HCT116 (cell line): ENCODE measurements around the gene DNAJC8. TPM values are rescaled to one million over a fixed set of nuclear protein-coding genes. Genes with fewer than 3 reads are reported as not detected.

Experiments used
- ATAC-seq: fragments of 200-7000 bp; cut with Tn5 transposase; 2 replicates; pipeline ENCODE4 v1.9.1; 2020; ENCODE audit warnings: mild to moderate bottlenecking, moderate library complexity
- BruUV-seq: library from RNA; stranded (reverse); fragments of 400-500 nt; replicated peaks from 2 replicates; lab custom pipeline; 2021; lab: Mats Ljungman, UMichigan
- CTCF ChIA-PET: fragments of 300-600 bp; sonication (Branson Sonifier 250); formaldehyde crosslinking; loops from one replicate; lab custom pipeline; 2021; ENCODE audit warnings: antibody characterized with exemption; lab: Charles Lee
- POLR2A ChIA-PET: fragments of 300-600, 350-600 bp; sonication (Branson Sonifier 250); formaldehyde crosslinking; loops from one replicate; lab custom pipeline; 2021; ENCODE audit warnings: antibody characterized with exemption; lab: Charles Lee
- RAD21 ChIA-PET, 2 experiments: fragments of 300-600 bp; sonication (Branson Sonifier 250); formaldehyde crosslinking; loops; one replicate each; lab custom pipeline; 2023; ENCODE audit warnings: low total read pairs in 2 of 2; ENCODE audit not compliant: uncharacterized antibody in 2 of 2, unreplicated experiment in 2 of 2, low non-redundant PET in 1 of 2; lab: Charles Lee
- DNase-seq: peaks from one replicate; pipeline ENCODE4 v3.0.0-alpha.2; 2010; ENCODE audit warnings: low read depth, low spot score
- H2AFZ ChIP-seq: fragments of 200-600 bp; shearing (Covaris generic), sonication (generic); 2 replicates; pipeline ENCODE4 v1.6.1; 2017; ENCODE audit warnings: low read depth, mixed run types, mixed read lengths, antibody characterized with exemption, low read length; ENCODE audit not compliant: poor library complexity, severe bottlenecking
- H3K27ac ChIP-seq: 2 replicates; pipeline ENCODE4 v1.5.1; 2012; ENCODE audit warnings: low read depth, low read length
- H3K27me3 ChIP-seq: fragments of 200-600 bp; sonication (generic); 2 replicates; pipeline ENCODE4 v1.6.1; 2016; ENCODE audit warnings: mixed run types, low read length, mixed read lengths; ENCODE audit not compliant: insufficient read depth
- H3K36me3 ChIP-seq, 2 experiments: fragments of 200-500 bp in 1 of 2; fragments of 200-600 bp in 1 of 2; sonication (Bioruptor generic) in 1 of 2; sonication (generic) in 1 of 2; 2 replicates each; pipeline versions ENCODE4 v1.5.1 to v1.6.1; 2014 to 2016; ENCODE audit warnings: low read length in 2 of 2, inconsistent platforms in 1 of 2, mixed read lengths in 1 of 2, mixed run types in 1 of 2; ENCODE audit not compliant: insufficient read depth in 2 of 2, control insufficient read depth in 1 of 2
- H3K4me1 ChIP-seq, 2 experiments: fragments of 200-600 bp in 1 of 2; sonication (generic) in 1 of 2; 2 replicates each; pipeline versions ENCODE4 v1.5.1 to v1.6.1; 2012 to 2017; ENCODE audit warnings: low read length in 2 of 2, inconsistent platforms in 1 of 2, mild to moderate bottlenecking in 1 of 2, mixed read lengths in 1 of 2, mixed run types in 1 of 2, moderate library complexity in 1 of 2; ENCODE audit not compliant: insufficient read depth in 2 of 2, control insufficient read depth in 1 of 2
- H3K4me2 ChIP-seq: fragments of 200-600 bp; sonication (generic); 2 replicates; pipeline ENCODE4 v1.6.1; 2017; ENCODE audit warnings: mixed run types, low read length, mixed read lengths
- H3K4me3 ChIP-seq, 2 experiments: fragments of 200-600 bp in 1 of 2; sonication (generic) in 1 of 2; replicated peaks in 1 of 2; 2 replicates each; pipeline ENCODE4 v1.5.1; 2011 to 2016; ENCODE audit warnings: low read length in 2 of 2, control low read depth in 1 of 2, low read depth in 1 of 2, mild to moderate bottlenecking in 1 of 2, mixed read lengths in 1 of 2, mixed run types in 1 of 2
- H3K79me2 ChIP-seq: fragments of 200-600 bp; sonication (generic); 2 replicates; pipeline ENCODE4 v1.6.1; 2017; ENCODE audit warnings: mild to moderate bottlenecking, mixed run types, low read length, moderate library complexity, mixed read lengths; ENCODE audit not compliant: insufficient read depth
- H3K9ac ChIP-seq: fragments of 200-600 bp; sonication (generic); 2 replicates; pipeline ENCODE4 v1.6.1; 2016; ENCODE audit warnings: low read length, mixed read lengths
- H3K9me2 ChIP-seq: fragments of 200-600 bp; sonication (generic), shearing (Covaris generic); 2 replicates; pipeline ENCODE4 v1.6.1; 2017; ENCODE audit warnings: mixed run types, mild to moderate bottlenecking, moderate library complexity; ENCODE audit not compliant: insufficient read depth
- H3K9me3 ChIP-seq, 2 experiments: fragments of 200-500 bp in 1 of 2; fragments of 200-600 bp in 1 of 2; sonication (Bioruptor generic) in 1 of 2; sonication (generic) in 1 of 2; 2 replicates each; pipeline ENCODE4 v1.6.1; 2014 to 2017; ENCODE audit warnings: low read length in 2 of 2, mixed read lengths in 2 of 2, inconsistent platforms in 1 of 2, low read depth in 1 of 2, mild to moderate bottlenecking in 1 of 2, mixed run types in 1 of 2, moderate library complexity in 1 of 2; ENCODE audit not compliant: control insufficient read depth in 1 of 2, insufficient read depth in 1 of 2
- H4K20me1 ChIP-seq: fragments of 200-600 bp; sonication (generic), shearing (Covaris generic); 2 replicates; pipeline ENCODE4 v1.6.1; 2017; ENCODE audit warnings: mixed run types, mild to moderate bottlenecking, moderate library complexity; ENCODE audit not compliant: insufficient read depth
- CBX3 ChIP-seq: IDR thresholded peaks from 2 replicates; pipeline ENCODE4 v1.6.1; 2012; ENCODE audit warnings: low read depth
- POLR2A ChIP-seq: IDR thresholded peaks from 2 replicates; pipeline ENCODE4 v1.7.0; 2011; ENCODE audit warnings: borderline replicate concordance; ENCODE audit not compliant: insufficient read depth, insufficient read length; ENCODE audit errors: extremely low read depth
- POLR2AphosphoS5 ChIP-seq: IDR thresholded peaks from 2 replicates; pipeline ENCODE4 v1.6.1; 2011; ENCODE audit warnings: mild to moderate bottlenecking, low read depth, low read length, moderate library complexity
- SIN3A ChIP-seq: IDR thresholded peaks from 2 replicates; pipeline ENCODE4 v1.6.1; 2012; ENCODE audit warnings: low read depth
- TCF7L2 ChIP-seq: IDR thresholded peaks from 2 replicates; pipeline ENCODE4 v1.7.0; 2011; ENCODE audit warnings: borderline replicate concordance, inconsistent platforms; ENCODE audit not compliant: insufficient read depth, insufficient read length; ENCODE audit errors: extremely low read depth
- intact Hi-C: fragments of 100-400 bp; cut with micrococcal nuclease; formaldehyde crosslinking; loops from 2 replicates; pipeline ENCODE4 v1.10.0; 2022
- total RNA-seq: library from RNA; stranded (reverse); gene quantifications from one replicate; pipeline ENCODE4 v1.2.1, GENCODE V29; 2021; ENCODE audit not compliant: unreplicated experiment

The DNAJC8 gene
- total RNA-seq, 1 experiment from 2014 or later: 102 TPM

GRCh38 chr1:28256197-28256827 lies 23.5 kb upstream of the DNAJC8 start:
- Histone ChIP-seq H3K9me3 (no peaks in the 10 kb centered on the region), H3K9me2 (no peaks in the 10 kb centered on the region), H3K27me3 (no peaks in the 10 kb centered on the region), H3K4me2 (no peak overlapping the region), H3K36me3 (no peaks in the 10 kb centered on the region), H4K20me1 (no peaks in the 10 kb centered on the region), H3K27ac (no peak overlapping the region), H3K79me2 (peaks cover 16% of the 10 kb centered on the region), H2AFZ (no peak overlapping the region), H3K9ac (no peak overlapping the region), H3K4me3 (no peak overlapping the region), H3K4me1 (peaks cover 12 to 21% of the 10 kb centered on the region in 2 experiments)
- CTCF ChIA-PET: interaction anchor here (1.2 kb wide), 1 partner anchor 8 kb away, joined by 4 read pairs; no protein-coding TSS in a partner anchor
- POLR2A ChIA-PET: no interaction called here
- TF ChIP-seq SIN3A: no peak
- no peak for TF ChIP-seq POLR2A
- DNase-seq: no peak
- ATAC-seq: no peak
- intact Hi-C loops: no loop called here
- RAD21 ChIA-PET: no interaction called here
- no TSS peak for BruUV-seq

GRCh38 chr1:28249866-28250295 lies 17.1 kb upstream of the DNAJC8 start:
- CTCF ChIA-PET: interaction anchor here (0.7 to 2.7 kb wide), 13 partner anchors 10 to 627 kb away, joined by 4 to 73 read pairs (median 10); partner anchors contain the start of genes ATP5IF1, MED18, PHACTR4 and SESN2
- ATAC-seq: no peak
- intact Hi-C loops: loop anchor here (2.0 to 5.0 kb wide), 3 partner anchors 102 to 353 kb away; partner anchors contain the start of gene RCC1
- Histone ChIP-seq H3K27ac (peak overlapping the region; percentile 74), H3K9ac (peak overlapping the region; percentile 4; the same call in 1 of the 2 replicates), H3K79me2 (no peaks in the 10 kb centered on the region), H3K9me3 (no peaks in the 10 kb centered on the region), H3K36me3 (no peaks in the 10 kb centered on the region), H4K20me1 (no peaks in the 10 kb centered on the region), H3K4me3 (peak overlapping the region in 1 of 2 experiments; percentile 45; a peak in 2 of 4 replicates), H3K4me2 (peak overlapping the region; percentile 84), H3K4me1 (peaks cover 33 to 35% of the 10 kb centered on the region in 2 experiments), H3K9me2 (no peaks in the 10 kb centered on the region), H2AFZ (peak overlapping the region; percentile 41), H3K27me3 (no peaks in the 10 kb centered on the region)
- TF ChIP-seq POLR2AphosphoS5: peak; percentile 9; the same call in 1 of the 2 replicates
- peak; percentile 12; the same call in 1 of the 2 replicates for TF ChIP-seq CBX3
- no peak for TF ChIP-seq TCF7L2
- POLR2A ChIA-PET: interaction anchor here (0.6 to 5.4 kb wide), 17 partner anchors 9 to 693 kb away, joined by 3 to 61 read pairs (median 6); partner anchors contain the start of genes ATP5IF1, MED18, PHACTR4 and RCC1
- TSS peak; percentile 98 for BruUV-seq
- no peak for DNase-seq
- RAD21 ChIA-PET: interaction anchor here (0.7 to 1.9 kb wide), 4 partner anchors 79 to 120 kb away, joined by 3 to 24 read pairs (median 10); partner anchors contain the start of genes PHACTR4 (in 2 of the 2) and MED18 (in 1 of the 2)
